ENCODE results near the gene EIF4B. TPM values are rescaled to one million over a fixed set of nuclear protein-coding genes. Genes with fewer than 3 reads are reported as not detected.

The EIF4B gene
- total and polyA plus RNA-seq, 2 of the 13 experiments (the other 11 are each of a cell fraction or from before 2014, with no cell fraction given), result 416 to 548 TPM

DNA sequence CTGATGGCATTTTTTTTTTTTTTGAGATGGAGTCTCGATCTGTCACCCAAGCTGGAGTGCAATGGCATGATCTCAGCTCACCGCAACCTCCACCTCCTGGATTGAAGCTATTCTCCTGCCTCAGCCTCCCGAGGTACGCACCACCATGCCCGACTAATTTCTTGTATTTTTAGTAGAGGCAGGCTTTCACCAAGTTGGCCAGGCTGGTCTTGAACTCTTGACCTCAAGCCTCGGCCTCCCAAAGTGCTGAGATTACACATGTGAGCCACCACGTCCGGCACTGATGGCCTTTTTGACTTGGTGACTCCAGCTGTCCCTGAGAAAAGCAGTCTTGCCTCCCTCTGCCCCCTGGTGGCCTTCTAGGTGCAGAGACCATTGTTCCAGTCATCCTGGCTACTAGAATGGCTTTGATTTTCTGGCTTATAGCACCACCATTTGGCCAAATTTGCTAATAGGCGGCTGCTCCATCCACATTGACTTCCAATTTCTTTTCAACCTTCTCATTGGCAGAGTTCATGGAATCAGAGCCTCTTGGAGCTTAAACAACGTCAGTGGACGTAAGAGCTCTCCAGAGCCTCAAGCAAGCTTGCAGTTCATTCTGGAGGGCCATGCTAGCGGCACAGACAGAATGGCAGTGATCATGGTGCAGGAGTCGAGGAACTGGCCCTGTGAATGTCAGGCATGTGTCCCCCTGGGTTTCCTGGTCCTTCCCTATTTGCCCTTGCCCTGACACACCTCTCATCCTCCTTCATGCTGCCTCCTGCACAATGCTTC is 25.4 kb upstream of the EIF4B start (continued):
- TF ChIP-seq NBN (conservative IDR thresholded peaks at IDR 0.05), result no peak
- TF ChIP-seq ARNTL (CRISPR knock-in tag; IDR thresholded peaks at IDR 0.05), result 0 out of 2 replicates have a peak, but pooled peaks have one; percentile 45
- TF ChIP-seq GPN1 (CRISPR knock-in tag; IDR thresholded peaks at IDR 0.05; ENCODE audit: borderline replicate concordance), result no peak
- no peak for TF ChIP-seq TAF15 (IDR thresholded peaks at IDR 0.05; ENCODE audit: low read depth, low read length, poor library complexity, severe bottlenecking)
- TF ChIP-seq ADNP (CRISPR knock-in tag; IDR thresholded peaks at IDR 0.05), result peak; percentile 95
- TF ChIP-seq TCF7L2 (IDR thresholded peaks at IDR 0.05; ENCODE audit: low read depth, low read length), result no peak
- peak; percentile 76 for TF ChIP-seq ZMYM3 (CRISPR knock-in tag; IDR thresholded peaks at IDR 0.05)
- no peak for TF ChIP-seq ZNF772 (CRISPR knock-in tag; IDR thresholded peaks at IDR 0.05)
- 0 out of 2 replicates have a peak, but pooled peaks have one; percentile 47 for TF ChIP-seq GTF3A (CRISPR knock-in tag; conservative IDR thresholded peaks at IDR 0.05)
- TF ChIP-seq SNAI1 (CRISPR knock-in tag; IDR thresholded peaks at IDR 0.05; ENCODE audit: borderline replicate concordance), result no peak
- TF ChIP-seq KDM6A (CRISPR knock-in tag; IDR thresholded peaks at IDR 0.05; ENCODE audit: low read depth), result no peak
- TF ChIP-seq, protein P1, sequence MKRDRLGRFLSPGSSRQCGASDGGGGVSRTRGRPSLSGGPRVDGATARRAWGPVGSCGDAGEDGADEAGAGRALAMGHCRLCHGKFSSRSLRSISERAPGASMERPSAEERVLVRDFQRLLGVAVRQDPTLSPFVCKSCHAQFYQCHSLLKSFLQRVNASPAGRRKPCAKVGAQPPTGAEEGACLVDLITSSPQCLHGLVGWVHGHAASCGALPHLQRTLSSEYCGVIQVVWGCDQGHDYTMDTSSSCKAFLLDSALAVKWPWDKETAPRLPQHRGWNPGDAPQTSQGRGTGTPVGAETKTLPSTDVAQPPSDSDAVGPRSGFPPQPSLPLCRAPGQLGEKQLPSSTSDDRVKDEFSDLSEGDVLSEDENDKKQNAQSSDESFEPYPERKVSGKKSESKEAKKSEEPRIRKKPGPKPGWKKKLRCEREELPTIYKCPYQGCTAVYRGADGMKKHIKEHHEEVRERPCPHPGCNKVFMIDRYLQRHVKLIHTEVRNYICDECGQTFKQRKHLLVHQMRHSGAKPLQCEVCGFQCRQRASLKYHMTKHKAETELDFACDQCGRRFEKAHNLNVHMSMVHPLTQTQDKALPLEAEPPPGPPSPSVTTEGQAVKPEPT (CRISPR knock-in tag; IDR thresholded peaks at IDR 0.05; ENCODE audit: low read depth), result no peak
- TF ChIP-seq ZFX (CRISPR knock-in tag; IDR thresholded peaks at IDR 0.05; ENCODE audit: low read depth), result peak; percentile 54
- TF ChIP-seq RBFOX2 (IDR thresholded peaks at IDR 0.05; ENCODE audit: low read depth, low read length), result no peak
- TF ChIP-seq CENPX (CRISPR knock-in tag; IDR thresholded peaks at IDR 0.05), result no peak
- peak; percentile 84 for TF ChIP-seq GFI1 (CRISPR knock-in tag; IDR thresholded peaks at IDR 0.05; ENCODE audit: borderline replicate concordance)
- TF ChIP-seq KLF6 (CRISPR knock-in tag; IDR thresholded peaks at IDR 0.05), result 0 out of 2 replicates have a peak, but pooled peaks have one; percentile 49
- peak; percentile 53; the same call in 1 of the 2 replicates for TF ChIP-seq MED1 (CRISPR knock-in tag; IDR thresholded peaks at IDR 0.05)
- TF ChIP-seq, protein P2, sequence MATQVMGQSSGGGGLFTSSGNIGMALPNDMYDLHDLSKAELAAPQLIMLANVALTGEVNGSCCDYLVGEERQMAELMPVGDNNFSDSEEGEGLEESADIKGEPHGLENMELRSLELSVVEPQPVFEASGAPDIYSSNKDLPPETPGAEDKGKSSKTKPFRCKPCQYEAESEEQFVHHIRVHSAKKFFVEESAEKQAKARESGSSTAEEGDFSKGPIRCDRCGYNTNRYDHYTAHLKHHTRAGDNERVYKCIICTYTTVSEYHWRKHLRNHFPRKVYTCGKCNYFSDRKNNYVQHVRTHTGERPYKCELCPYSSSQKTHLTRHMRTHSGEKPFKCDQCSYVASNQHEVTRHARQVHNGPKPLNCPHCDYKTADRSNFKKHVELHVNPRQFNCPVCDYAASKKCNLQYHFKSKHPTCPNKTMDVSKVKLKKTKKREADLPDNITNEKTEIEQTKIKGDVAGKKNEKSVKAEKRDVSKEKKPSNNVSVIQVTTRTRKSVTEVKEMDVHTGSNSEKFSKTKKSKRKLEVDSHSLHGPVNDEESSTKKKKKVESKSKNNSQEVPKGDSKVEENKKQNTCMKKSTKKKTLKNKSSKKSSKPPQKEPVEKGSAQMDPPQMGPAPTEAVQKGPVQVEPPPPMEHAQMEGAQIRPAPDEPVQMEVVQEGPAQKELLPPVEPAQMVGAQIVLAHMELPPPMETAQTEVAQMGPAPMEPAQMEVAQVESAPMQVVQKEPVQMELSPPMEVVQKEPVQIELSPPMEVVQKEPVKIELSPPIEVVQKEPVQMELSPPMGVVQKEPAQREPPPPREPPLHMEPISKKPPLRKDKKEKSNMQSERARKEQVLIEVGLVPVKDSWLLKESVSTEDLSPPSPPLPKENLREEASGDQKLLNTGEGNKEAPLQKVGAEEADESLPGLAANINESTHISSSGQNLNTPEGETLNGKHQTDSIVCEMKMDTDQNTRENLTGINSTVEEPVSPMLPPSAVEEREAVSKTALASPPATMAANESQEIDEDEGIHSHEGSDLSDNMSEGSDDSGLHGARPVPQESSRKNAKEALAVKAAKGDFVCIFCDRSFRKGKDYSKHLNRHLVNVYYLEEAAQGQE (IDR thresholded peaks at IDR 0.05; ENCODE audit: borderline replicate concordance in 1 of 2, low read depth in 1 of 2, low read length in 2 of 2), result no peak
- TF ChIP-seq, protein P3, sequence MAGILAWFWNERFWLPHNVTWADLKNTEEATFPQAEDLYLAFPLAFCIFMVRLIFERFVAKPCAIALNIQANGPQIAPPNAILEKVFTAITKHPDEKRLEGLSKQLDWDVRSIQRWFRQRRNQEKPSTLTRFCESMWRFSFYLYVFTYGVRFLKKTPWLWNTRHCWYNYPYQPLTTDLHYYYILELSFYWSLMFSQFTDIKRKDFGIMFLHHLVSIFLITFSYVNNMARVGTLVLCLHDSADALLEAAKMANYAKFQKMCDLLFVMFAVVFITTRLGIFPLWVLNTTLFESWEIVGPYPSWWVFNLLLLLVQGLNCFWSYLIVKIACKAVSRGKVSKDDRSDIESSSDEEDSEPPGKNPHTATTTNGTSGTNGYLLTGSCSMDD (CRISPR knock-in tag; IDR thresholded peaks at IDR 0.05), result no peak
- no peak for TF ChIP-seq PTBP1 (IDR thresholded peaks at IDR 0.05; ENCODE audit: low read depth, low read length, poor library complexity, severe bottlenecking)
- TF ChIP-seq HNRNPLL (IDR thresholded peaks at IDR 0.05; ENCODE audit: low read depth, low read length, poor library complexity, severe bottlenecking), result no peak
- TF ChIP-seq CBX5 (CRISPR knock-in tag; IDR thresholded peaks at IDR 0.05; ENCODE audit: borderline replicate concordance), result no peak; the same call in 1 of the 2 replicates
- TF ChIP-seq ZBTB3 (CRISPR knock-in tag; IDR thresholded peaks at IDR 0.05; ENCODE audit: borderline replicate concordance, low read depth), result no peak
